Measurements from ENCODE around the gene CLSTN2. TPM values are rescaled to one million over a fixed set of nuclear protein-coding genes. Genes with fewer than 3 reads are reported as not detected.

Gene CLSTN2
- total RNA-seq, 1 experiment from 2014 or later, result 0.68 TPM

DNA sequence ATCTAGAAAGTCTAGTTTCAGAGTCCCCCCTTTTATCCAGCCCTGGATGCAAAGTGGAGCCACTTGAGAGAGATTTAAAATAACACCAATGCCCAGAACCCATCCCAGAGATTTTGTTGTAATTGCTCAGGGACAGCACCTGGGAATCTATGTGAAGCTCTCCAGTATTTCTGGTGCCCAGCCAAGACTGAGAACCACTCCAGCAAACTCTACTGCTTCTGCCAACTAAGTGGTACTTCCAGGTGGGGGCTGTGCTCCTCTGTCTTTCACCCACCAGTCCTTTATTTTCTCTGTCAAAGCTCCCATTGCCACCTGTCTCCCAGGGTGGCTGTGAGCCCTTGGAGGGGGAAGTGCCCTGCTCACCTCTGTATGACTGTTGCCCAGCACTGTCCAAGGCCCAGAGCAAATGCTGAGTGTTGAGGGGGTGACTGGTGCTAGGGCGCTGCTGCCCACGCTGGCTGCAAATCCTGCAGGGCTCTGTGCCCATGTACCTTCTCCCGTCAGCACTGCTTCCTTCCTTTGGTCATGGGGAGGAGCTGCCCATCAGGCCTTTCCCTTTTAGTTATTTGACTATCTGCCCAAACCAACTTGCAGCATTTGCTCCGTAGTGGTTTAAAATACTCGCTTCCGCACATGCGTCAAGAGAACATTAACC, 9.4 kb downstream of the CLSTN2 start:
- no peak overlapping the region for H3K4me3 Mint-ChIP-seq
- Histone ChIP-seq H4K5ac (ENCODE audit: insufficient read length, low read depth, low read length) (no peak overlapping the region), H2BK5ac (ENCODE audit: insufficient read length, low read length) (no peak overlapping the region), H4K91ac (ENCODE audit: insufficient read length, low read depth, low read length) (no peak overlapping the region), H3K18ac (ENCODE audit: insufficient read length, low read depth, low read length) (no peak overlapping the region), H4K8ac (replicated peaks; ENCODE audit: insufficient read length, low read depth, low read length) (no peak overlapping the region), H3K9ac (ENCODE audit: extremely low read depth, insufficient read length, low read length) (no peak overlapping the region), H3K79me2 (ENCODE audit: insufficient read depth, low read length) (no peaks in the 10 kb centered on the region), H3K56ac (ENCODE audit: insufficient read length, low read depth, low read length) (no peak overlapping the region), H3K4me2 (ENCODE audit: insufficient read depth, insufficient read length, low read length) (no peak overlapping the region), H2BK15ac (ENCODE audit: low read depth, low read length) (no peak overlapping the region), H3K9me3 (ENCODE audit: control insufficient read depth, low read depth, low read length) (no peaks in the 10 kb centered on the region), H2AFZ (ENCODE audit: low read length) (no peak overlapping the region), H3K27me3 (ENCODE audit: insufficient read depth, low read length) (no peaks in the 10 kb centered on the region), H4K20me1 (ENCODE audit: control insufficient read depth, insufficient read depth, insufficient read length) (no peaks in the 10 kb centered on the region), H3K14ac (ENCODE audit: insufficient read depth, low read length) (no peak overlapping the region; the same call in 1 of the 2 replicates), H2AK5ac (ENCODE audit: insufficient read length, low read length) (no peak overlapping the region), H3K23me2 (ENCODE audit: insufficient read length, low read depth, low read length, poor library complexity, severe bottlenecking) (no peaks in the 10 kb centered on the region), H3K4me1 (ENCODE audit: insufficient read depth, low read length) (no peaks in the 10 kb centered on the region), H2BK12ac (ENCODE audit: insufficient read length, low read depth, low read length) (no peak overlapping the region), H3T11ph (ENCODE audit: low read length) (no peak overlapping the region), H2BK120ac (ENCODE audit: low read depth, low read length, poor library complexity, severe bottlenecking) (no peak overlapping the region), H3K23ac (ENCODE audit: insufficient read length, low read depth, low read length) (no peak overlapping the region), H3K79me1 (ENCODE audit: insufficient read depth, low read depth, low read length, poor library complexity, severe bottlenecking) (no peaks in the 10 kb centered on the region), H3K27ac (ENCODE audit: insufficient read length, low read depth, low read length) (no peak overlapping the region), H3K4ac (ENCODE audit: low read depth, low read length) (no peak overlapping the region), H2BK20ac (ENCODE audit: low read depth, low read length, poor library complexity, severe bottlenecking) (no peak overlapping the region)
- WGBS (ENCODE audit: extremely low coverage, insufficient read length, low lambda C conversion rate), result no CpG with 5 or more reads among the region's 7 CpGs
- H3K9me3 Mint-ChIP-seq, result no peaks in the 10 kb centered on the region
- no peaks in the 10 kb centered on the region for H3K36me3 Mint-ChIP-seq (ENCODE audit: insufficient read depth in 1 of 3, low read depth in 3 of 3)
- H3K4me1 Mint-ChIP-seq, result no peaks in the 10 kb centered on the region
- H3K27ac Mint-ChIP-seq, result no peak overlapping the region
- TF ChIP-seq CTCF (conservative IDR thresholded peaks at IDR 0.05), result no peak
- peaks cover 53% of the 10 kb centered on the region for H3K27me3 Mint-ChIP-seq (ENCODE audit: low read depth)
- DNase-seq, result no peak

All from H9 (cell line).